ENCODE data around the gene PALS2.

PALS2 gene

GRCh38 chr7:24595671-24596418 is 22.6 kb downstream of the PALS2 start:
- no peak for DNase-seq

DNA sequence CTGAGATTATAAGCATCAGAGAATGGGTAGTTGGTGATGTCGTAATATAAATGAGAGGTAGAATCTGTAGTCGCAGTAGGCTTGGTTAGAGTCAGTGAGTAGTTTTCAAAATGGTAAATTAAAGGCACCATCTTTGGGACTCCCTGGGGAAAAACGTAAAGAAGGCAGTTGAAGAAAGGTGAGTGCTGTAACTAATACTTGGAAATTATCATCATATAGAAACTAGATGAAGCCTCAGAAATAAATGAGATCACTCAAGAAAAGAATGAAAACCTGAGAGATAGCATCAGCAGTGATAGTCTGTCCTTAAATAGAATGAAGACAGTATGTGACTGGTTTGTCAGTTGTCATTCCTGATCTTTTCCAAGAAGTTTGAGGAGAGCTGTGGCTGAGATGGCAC is 23.8 kb downstream of the PALS2 start:
- DNase-seq = no peak

GRCh38 chr7:24601600-24601999 is 28.3 kb downstream of the PALS2 start:
- peak; percentile 27 for DNase-seq

DNA sequence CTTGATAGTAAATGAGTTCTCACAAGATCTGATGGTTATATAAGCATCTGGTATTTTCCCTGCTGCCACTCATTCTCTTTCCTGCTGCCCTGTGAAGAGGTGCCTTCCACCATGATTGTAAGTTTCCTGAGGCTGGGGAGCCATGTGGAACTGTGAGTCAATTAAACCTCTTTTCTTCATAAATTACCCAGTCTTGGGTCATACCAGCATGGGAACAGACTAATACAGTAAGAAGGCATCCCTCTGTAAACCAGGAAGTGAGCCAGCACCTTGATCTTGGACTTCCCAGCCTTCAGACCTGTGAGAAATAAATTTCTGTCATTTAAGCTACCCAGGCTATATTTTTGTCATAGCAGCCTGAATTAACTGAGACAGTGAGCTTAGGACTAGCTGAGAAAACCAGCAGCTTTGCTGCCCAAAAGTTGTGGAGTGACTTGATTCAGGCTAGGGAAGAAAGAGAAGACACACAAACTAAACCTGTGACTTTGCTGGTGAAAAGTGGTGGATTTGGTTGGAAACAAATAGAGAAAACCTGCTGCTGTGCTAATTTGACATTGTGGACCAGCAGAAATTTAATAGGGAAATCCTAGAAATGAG is 29.7 kb downstream of the PALS2 start:
- no peak for DNase-seq

- no peak for DNase-seq
Observed at GRCh38 chr7:24604630-24605029, 31.4 kb downstream of the PALS2 start.

DNA sequence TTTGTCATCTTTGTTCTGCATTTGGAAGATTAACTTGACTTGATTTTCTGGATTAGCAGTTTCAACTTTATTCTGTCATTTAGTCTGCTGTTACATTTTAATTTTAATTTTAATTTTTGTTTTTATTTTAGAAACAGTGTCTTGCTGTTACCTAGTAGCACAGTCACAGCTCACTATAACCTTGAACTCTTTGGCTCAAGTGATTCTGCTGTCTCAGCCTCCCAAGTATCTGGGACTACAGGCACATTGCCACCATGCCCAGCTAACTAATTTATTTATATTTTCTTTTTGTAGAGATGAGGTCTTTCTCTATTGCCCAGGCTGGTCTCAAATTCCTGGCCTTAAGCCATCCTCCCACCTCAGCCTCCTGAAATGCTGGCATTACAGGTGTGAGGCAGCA is 35.3 kb downstream of the PALS2 start:
- DNase-seq = no peak

DNA sequence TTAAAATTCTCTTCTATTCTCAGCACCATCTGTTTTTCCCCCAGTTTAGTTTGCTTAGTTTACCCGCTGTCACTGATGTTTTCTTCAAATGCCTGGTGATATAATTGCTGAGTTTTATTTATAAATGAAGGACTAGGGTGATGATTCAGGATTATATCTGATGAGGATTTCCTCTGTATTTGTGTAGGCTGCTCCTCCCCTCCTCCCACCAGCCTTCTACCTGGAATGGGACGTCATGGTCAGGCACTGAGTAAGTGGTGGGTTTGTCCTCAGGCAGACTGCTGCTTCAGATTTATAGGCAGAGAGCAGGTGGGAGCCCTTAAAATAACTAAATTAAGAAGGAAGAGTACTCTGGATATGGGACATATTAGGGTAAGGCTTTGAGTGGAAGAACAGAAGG is 35.8 kb downstream of the PALS2 start:
- DNase-seq = peak; percentile 2

DNA sequence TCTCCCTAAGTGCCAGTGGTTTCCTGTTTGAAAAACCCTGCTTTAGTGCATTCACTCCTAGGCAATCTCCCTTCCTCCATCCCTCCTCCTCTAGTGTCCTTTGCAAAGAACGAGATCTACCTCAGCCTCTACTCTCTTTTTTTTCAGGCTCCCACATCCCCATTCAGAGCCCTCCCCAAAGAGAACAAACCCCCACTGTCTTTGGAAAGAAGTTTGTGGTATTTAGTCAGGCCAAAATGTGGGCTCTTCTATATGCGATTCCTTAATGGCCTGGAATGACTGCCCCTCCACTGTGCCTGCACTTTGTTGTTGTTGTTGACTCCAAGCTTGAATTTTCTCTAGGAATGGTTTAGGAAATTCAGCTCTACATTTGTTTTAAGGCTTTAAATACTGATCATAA is 36.3 kb downstream of the PALS2 start:
- DNase-seq = no peak

- DNase-seq = no peak
Observed at GRCh38 chr7:24611130-24611529, 37.9 kb downstream of the PALS2 start.

DNA sequence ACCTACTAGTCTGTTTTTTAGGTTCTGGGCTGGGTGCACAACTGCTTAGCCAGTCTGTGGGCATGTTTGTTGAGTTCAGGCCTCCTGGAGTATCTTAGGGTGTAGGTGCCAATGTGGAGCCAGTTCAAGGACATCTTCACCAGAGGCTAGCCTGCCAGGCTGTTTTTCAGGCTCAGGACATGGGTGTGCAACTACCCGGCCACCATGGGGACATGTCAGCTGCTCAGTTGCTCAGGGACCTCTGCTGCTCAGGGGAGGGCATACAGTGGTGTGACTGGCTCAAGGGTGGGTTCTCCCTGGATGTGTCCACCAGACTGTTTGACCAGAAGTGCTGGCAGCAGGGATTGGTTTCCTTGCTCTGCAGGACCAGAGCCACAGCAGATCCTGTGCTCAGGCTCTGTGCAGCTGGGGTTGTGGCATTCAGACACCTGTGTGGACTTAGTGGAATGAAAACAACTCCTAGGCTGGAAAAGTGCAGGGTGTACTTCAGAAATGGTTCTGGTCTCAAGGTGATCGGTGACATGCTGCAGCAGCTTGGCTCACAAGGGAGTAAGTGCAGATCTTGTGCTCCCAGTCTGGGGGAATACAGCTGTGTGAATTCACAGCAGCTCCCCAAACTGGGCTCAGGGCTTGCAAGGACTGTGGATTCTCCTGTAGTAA is 44.8 kb downstream of the PALS2 start:
- DNase-seq = no peak

DNA sequence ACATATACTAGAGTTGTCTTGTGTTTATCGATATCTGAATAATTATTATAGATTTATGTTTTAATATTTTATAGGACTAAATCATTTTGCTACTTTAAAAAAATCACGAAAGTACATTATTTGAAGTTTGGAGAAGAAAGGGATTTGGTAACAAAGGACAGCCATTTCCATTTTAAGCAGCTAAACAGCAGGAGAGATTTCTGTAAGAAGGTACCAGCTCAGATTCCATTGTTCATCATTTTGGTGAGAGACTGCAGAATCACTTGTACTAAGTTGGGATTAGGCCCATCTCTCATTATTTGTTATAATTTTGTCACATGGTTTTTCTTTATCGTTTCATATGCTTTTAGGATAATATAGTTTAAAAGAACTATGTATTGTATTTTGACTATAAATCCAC is 46.7 kb downstream of the PALS2 start:
- DNase-seq = no peak

DNA sequence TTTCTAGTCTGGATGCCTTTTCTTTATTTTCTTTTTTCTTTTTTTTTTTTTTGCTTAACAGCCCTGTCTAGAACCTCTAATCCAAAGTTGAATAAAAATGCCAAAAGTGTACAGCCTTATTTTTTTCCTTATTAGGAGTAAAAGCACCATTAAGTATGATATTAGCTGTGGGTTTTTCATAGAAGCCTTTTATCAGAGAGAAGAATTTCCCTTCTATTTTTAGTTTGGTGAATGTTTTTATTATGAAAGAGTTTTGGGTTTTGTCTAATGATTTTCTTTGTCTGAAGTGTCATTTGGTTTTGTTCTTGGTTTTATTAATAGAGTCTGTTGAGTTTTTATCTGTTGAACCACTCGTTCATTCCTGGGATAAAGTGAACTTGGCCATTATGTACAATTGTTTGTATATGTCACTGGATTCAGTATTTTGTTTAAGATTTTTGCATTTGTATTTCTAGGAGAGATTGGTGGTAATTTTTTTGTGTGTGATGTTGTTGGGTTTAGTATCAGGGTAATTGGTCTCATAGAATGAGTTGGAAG is 49.5 kb downstream of the PALS2 start:
- no peak for DNase-seq

All from fibroblast of skin of right biceps (primary cell).